NCI-H1105 treated with DMSO at 0.1 percent for 48 hours (cell line): Measurements from ENCODE around the gene PRR14.

Source experiments
- DNase-seq: peaks from one replicate; lab custom pipeline; 2025; lab: John Stamatoyannopoulos, UW

PRR14 gene

GRCh38 chr16:30650369-30651123 lies at the start of gene PRR14:
PRR14 (plus strand) TSS chr16:30650960; CDS start chr16:30651646, 686 bp downstream.
- DNase-seq, result peak; percentile 99

GRCh38 chr16:30601966-30602365 lies 48.8 kb upstream of the PRR14 start:
- no peak for DNase-seq

- no peak for DNase-seq
Measured at GRCh38 chr16:30602616-30603277, 48.0 kb upstream of the PRR14 start.

GRCh38 chr16:30603945-30604315 lies 46.8 kb upstream of the PRR14 start:
- no peak for DNase-seq

- no peak for DNase-seq
Measured at GRCh38 chr16:30604316-30604947, 46.3 kb upstream of the PRR14 start.

GRCh38 chr16:30605158-30605557 lies 45.6 kb upstream of the PRR14 start:
- DNase-seq, result no peak

GRCh38 chr16:30606004-30606403 lies 44.8 kb upstream of the PRR14 start:
- no peak for DNase-seq

GRCh38 chr16:30609002-30609925 lies 41.5 kb upstream of the PRR14 start:
- peak; percentile 44 for DNase-seq

- DNase-seq, result peak; percentile 93
Measured at GRCh38 chr16:30609926-30610839, 40.6 kb upstream of the PRR14 start, which contains the start of gene ZNF689. ZNF689 (minus strand) TSS chr16:30610389; CDS start chr16:30610041, 348 bp downstream.

- DNase-seq, result peak; percentile 85
Measured at GRCh38 chr16:30615358-30616091, 35.2 kb upstream of the PRR14 start.

GRCh38 chr16:30619202-30619601 lies 31.6 kb upstream of the PRR14 start:
- DNase-seq, result no peak

- no peak for DNase-seq
Measured at GRCh38 chr16:30619638-30620037, 31.1 kb upstream of the PRR14 start.

GRCh38 chr16:30620169-30620568 lies 30.6 kb upstream of the PRR14 start:
- DNase-seq, result no peak

- DNase-seq, result no peak
Measured at GRCh38 chr16:30621765-30622164, 29.0 kb upstream of the PRR14 start.

- DNase-seq, result no peak
Measured at GRCh38 chr16:30622455-30623032, 28.2 kb upstream of the PRR14 start.

- DNase-seq, result no peak
Measured at GRCh38 chr16:30623536-30624283, 27.1 kb upstream of the PRR14 start.

- no peak for DNase-seq
Measured at GRCh38 chr16:30626236-30626635, 24.5 kb upstream of the PRR14 start.

- peak; percentile 67 for DNase-seq
Measured at GRCh38 chr16:30628628-30629540, 21.9 kb upstream of the PRR14 start.
